ACHN (cell line): ENCODE data around the gene MED12L.

Source experiments
- DNase-seq: peaks from one replicate; pipeline ENCODE4 v3.0.0-alpha.2; 2015
- in situ Hi-C: cut with HindIII; loops from 2 replicates; pipeline ENCODE4 v1.10.0; 2017; ENCODE audit warnings: low sequenced_read_pairs, low pct_ligation_motif_present, low pct_unique_long_range_greater_than_20kb

The MED12L gene

GRCh38 chr3:151478335-151478697 lies 392.9 kb downstream of the MED12L start:
- in situ Hi-C loops: no loop called here
- DNase-seq: no peak

- DNase-seq: no peak
- in situ Hi-C loops: no loop called here
Observed at GRCh38 chr3:151479452-151479851, 394.0 kb downstream of the MED12L start.

GRCh38 chr3:151480492-151480891 lies 395.0 kb downstream of the MED12L start:
- no peak for DNase-seq
- in situ Hi-C loops: no loop called here

- DNase-seq: no peak
- in situ Hi-C loops: no loop called here
Observed at GRCh38 chr3:151483488-151483887, 398.0 kb downstream of the MED12L start.

GRCh38 chr3:151483961-151484520 lies 398.6 kb downstream of the MED12L start:
- in situ Hi-C loops: no loop called here
- DNase-seq: no peak
